HG02943 (cell line): Measurements from ENCODE around the gene BRD3.

Source experiments
- ATAC-seq: cut with Tn5 transposase; IDR thresholded peaks from one replicate; pipeline ENCODE4 v1.9.1; 2021; ENCODE audit warnings: mild to moderate bottlenecking, low read depth, moderate library complexity; ENCODE audit not compliant: unreplicated experiment

Gene BRD3

DNA sequence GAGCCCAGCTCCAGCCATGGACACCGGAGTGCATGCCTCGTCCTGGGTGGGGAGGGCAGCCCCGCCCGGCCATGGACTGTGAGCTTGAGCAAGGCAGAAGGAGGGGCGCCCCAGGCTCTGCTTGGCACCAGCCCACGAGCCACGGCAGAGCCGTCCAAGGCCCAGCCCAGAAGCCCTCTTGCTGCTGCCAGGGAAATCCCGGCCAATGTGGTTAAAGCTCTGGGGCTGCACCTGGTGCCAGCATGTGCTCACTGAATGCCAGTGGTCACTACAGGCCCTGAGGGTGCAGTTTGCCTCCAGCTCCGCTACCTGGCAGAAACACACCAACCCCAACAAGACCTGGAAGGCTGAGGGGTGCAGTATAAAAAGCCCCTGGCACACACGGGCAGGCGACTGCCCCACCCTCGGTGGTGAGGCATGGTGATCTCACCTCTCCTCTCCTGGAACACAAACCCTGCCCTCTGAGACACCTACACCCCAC is 11.8 kb downstream of the BRD3 start:
- ATAC-seq = no peak

DNA sequence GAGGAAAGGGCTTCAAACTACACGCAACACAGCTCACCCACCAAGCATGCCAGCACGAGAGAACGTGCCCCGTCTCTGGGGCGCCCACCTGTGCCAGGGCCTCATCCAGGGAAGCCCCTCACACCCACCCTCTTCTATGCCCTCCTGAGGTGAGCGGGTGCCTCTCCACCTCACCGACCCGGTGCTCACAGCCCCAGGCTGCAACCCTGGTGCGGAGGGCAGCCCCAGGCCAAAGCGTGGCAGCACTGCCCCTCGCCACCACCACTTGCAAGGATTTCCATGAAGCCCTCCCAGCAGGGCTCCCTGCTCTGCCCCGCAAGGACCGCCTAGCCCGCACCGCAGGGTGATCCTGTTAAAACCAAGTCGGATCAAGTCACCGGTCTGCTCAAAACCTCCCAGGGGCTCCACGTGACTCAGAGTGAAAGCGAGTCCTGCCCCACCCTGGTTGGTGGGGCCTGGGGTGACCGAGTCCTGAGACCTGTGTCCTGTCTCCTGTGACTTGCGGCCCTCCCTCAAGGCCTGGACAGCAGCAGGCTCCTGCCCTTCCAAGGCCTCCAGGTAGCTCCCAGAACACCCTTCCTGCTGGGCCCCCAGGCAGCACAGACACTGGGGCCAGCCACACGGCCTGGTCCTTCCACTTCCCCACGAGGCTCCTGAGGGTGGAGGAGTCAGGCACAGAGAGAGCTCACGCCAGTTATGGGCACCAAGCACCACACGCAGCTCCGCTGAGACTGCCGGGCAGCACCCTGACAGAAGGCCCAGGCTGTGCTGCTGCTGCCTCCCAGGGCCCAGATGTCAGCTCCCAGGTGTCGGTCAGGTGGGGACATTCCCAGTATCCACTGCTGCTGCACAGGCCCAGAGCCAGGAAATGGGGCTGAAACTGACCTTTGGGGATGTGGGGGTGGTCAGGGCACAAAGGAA is 12.7 kb downstream of the BRD3 start:
- no peak for ATAC-seq

DNA sequence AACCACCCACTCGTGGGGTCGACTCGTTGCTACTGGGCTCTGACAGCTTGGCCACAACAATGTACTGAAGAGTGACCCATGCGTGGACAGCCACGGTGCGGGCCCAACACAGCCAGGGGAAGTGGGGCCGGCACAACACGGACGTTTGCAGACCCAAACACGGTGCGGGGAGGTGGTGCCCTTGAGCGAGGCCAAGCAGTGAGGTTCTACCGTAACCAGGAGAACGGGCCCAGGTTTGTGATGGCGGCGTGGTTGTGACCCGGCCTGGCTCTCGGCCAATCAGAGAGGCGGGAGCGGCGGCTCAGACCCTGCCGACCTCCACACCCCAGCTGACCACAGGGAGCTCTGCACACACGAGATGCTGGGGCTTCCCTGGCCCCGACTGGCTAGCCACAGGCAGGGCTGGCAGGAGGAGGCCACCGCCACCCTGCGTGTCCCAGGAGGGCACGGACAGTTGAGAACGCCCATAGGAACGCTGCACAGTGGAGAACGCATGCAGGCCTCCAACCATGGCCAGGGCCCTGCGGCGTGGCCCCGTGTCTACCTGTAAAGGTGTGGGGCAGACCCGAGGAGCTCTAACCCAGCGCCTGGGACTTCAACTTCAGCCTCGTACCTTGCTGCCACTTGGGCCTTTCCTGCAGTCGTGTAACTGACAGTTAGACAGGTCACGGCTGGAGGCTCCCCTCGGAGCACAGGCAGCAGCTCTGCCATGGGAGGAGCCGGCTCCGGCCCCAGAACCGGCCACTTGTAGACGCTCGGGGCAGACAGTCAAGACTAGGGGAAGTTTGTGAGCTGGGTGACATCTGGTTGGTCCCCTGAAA is 13.7 kb downstream of the BRD3 start:
- no peak for ATAC-seq

DNA sequence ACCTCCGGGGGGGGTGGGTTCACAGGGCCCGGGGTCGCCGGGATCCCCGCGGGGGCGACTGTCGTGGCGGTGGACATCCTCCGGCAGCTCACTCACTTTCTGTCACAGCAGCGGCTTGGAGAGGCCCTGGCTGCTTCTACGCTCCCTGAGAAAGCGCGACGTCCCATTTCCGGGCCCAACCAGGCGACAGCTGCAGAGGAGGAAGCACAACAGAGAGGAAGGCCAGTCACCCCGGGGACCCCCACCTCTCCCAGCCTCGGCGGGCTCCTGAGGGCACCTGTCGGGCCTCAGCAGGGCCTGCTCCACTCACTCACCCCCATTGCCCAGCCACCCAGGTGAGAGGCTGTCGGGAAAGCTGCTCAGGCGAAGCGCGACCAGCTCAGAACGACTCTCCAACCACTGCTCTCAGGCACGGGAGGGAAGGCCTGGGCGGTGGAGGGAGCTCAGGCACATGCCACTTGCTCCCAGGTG is 14.4 kb downstream of the BRD3 start:
- ATAC-seq = no peak

DNA sequence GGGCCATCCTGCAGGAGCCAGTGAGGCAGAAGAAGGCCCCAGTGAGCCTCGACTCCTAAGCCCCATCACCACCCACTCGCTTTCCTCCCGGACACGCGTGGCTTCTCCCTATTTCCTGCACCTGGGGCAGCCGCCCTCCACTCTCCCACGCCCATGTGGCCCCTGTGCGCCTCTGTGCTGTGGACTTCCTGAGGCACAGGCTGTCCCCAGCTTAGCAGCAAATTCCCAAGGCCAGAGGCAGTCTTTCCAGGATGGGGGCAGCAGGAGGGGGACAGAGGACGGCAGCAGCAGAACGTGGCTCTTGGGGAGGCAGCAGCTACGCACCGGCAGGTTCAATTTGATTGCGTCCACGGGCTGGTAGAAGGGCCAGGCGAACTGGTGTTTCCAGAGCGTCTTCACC is 14.9 kb downstream of the BRD3 start:
- ATAC-seq = no peak

DNA sequence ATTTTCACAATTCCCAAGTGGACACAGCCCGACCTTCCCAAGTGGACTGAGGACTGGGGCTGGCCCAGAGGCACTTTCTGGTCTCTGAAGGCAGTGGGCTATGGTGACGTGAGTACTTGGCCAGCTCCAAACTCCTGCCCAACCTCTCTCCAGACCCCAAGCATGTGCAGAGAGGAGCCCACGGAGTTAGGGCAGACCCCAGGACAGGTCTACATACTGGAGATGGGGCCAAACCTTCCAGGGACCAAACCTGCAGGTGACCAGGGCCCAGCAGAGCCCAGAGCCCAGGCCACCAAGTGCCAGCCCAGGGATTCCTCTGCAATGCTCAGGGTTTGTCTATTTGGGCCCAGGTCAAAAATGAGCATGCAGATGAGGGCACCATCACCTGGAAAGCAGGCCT is 15.3 kb downstream of the BRD3 start:
- ATAC-seq = no peak

DNA sequence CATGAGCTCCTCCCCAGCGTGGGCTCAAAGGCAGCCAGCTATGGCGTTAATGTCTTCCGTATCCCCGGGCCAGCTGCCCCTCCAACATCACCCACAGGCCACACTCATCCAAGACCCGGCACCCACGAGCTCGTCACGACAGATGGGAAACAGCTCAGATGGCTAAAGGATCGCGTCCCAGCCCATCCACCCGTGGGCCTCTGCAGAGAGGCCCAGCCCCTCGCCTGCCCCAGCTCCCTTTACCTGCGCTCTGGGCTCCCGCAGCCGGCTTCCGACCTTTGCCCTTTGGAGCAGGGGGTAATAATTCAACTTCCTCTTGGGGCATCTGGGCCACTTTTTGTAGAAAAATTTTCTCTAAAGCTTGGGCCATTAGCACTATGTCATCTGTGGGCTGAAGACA is 16.5 kb downstream of the BRD3 start:
- ATAC-seq = no peak

DNA sequence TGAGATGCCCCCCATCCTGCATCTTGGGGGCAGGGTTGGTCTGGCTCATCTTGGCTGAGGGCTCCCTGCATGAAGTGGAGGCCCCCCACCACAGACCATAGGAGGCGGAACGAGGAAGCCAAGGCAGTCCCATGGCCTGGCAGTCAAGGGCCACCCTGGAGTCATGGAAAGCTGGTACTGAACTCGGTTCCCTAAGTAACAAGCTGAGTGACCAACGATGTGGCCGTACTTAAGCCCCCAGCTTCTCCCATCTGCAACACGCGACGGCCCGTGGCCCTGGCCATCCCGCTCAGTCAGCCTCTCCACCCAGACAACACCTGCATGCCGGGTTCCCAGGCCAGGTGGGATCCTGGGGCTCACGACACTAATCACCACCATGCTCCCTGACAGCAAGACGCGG is 17.1 kb downstream of the BRD3 start:
- no peak for ATAC-seq

DNA sequence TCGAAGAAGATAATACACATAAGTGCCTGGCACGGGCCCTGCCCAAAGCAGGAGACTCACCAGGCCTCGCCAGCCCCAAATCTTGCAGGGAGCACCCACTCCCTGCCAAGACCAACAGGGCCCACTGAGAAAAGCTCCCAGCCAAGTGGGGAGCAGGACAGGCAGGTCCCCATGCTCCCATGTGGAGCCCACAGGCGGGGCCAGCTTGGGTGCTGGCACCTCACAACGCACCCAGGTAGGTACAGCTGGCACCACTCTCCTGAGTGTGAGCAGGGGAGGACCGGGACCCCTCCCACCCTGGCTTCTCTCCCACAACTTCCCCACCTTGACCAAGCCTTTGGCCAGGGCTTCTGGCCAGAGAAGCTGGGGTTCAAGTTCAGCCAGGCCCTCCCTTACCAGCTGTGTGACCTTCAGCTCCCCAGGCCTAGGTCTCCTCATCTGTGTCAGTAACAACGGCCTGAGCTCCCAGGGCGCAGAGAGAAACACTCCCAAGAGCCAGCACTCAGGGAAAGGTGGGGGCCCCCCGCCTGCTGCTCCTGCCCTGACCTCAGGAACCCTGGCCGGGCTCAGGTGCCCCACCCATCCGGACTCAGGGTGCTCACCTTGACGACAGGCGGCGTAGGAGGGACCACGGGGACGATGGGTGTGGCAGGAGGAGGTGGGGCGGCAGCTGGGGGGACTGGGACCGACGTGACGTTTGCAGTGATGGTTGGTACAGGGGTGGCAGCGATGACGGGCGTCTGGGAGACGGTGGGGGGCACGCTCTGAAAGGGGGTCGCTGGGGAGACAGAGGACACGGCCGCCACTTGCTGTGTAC is 17.8 kb downstream of the BRD3 start:
- no peak for ATAC-seq

DNA sequence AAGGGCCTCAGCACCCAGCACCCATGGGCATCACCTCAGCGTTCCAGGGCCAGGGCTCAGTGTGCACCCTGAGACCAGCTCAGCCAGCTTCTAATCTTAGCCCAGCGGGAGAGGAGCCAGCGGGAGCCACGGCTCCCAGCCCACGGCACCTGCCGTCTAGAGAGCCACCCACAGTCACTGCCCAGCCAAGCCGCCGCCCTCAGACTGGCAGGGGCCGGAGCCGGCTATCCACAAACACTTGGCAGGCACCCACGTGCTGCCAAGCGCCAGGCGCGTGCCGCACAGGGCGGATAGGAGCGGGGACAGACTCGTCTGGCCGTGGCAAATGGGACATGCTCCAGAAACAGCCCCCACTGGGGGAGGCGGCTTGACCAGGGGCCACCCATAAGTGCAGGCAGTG is 18.6 kb downstream of the BRD3 start:
- ATAC-seq = no peak

DNA sequence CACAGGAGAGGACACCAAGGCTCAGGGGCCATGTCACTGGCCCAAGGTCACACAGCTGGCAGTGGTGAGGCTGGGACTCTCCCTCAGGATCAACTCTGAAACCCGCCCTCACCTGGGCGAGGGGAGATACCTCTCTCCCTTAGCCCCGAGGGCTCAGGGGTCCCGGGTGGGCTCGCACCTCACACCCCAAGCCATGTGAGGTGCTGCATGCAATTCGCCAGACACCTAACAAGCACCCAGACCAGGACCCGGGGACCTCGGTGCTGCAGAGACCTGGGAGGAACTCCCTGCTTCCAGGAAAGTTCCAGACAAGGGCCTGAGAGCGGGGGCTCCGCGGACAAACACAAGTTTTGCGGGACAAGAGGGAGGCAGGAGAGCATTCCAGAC is 19.3 kb downstream of the BRD3 start:
- no peak for ATAC-seq

DNA sequence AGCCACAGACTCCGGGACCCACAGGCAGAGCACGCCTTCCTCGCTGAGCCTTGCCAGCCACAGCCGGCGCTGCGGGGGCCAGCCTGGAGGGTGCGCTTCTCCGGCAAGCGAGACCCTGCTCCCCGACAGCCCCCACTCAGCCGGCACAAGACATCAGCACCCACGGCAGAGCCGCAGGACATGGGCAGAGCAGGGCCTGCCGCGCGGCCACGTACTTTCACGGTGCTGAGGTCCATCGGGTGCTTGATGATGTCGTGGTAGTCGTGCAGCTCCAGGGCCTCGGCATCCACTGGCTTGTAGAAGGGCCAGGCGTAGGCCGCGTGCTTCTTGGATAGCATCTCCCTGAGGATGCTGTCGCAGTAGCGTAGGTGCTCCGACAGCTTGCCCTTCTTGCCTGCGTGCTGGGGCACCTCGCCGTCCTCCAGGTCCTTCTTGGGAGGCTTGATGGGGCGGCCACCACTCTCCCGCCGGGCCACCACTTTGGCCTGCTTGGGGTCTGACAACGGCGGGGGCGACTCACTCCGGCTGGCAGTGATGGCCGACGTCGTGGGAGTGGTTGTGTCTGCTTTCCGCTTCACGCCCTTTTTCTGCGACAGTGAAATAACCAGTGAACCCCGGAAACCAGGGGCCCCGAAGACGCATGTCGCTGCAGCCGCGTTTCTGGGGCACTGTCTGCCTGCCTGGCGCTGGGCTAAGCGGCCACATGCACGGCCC is 19.8 kb downstream of the BRD3 start:
- ATAC-seq = no peak

DNA sequence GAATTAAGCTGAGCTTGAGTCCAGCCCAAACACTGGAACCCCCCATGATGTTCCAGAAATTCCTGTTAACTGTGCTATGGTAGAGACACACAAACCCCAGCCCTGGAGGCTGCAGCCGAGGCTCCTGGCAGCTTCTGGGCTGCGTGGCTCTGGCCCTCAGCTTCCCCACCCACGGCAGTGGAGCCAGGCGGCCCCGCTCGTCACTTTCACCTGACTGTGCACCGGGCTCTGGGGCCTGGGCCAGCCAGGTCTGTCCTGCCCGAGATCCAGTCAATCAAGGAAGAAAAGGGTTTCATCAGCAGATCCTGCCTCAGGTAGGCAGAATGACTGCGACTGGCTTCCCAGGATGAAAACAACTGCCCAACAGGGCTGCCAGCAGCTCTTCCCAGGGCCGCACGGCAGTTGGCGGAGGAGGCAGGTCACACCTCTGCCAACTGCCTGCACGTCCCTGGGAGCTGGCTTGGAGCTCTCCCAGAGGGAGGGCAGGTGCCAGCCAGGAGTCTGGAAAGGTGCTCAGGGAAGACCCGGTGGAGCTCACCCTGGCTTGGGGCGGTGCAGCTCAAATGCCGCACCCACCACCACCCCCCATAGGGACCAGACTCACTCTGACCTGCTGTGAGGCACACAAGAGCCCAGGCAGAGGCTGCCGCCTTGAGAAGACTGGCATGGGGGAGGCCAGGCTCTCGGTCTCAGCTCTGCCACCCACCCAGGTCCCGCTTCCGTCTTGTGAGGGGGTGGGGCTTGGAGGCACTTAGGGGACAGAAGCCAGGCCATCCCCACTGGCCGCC is 20.7 kb downstream of the BRD3 start:
- ATAC-seq = no peak

DNA sequence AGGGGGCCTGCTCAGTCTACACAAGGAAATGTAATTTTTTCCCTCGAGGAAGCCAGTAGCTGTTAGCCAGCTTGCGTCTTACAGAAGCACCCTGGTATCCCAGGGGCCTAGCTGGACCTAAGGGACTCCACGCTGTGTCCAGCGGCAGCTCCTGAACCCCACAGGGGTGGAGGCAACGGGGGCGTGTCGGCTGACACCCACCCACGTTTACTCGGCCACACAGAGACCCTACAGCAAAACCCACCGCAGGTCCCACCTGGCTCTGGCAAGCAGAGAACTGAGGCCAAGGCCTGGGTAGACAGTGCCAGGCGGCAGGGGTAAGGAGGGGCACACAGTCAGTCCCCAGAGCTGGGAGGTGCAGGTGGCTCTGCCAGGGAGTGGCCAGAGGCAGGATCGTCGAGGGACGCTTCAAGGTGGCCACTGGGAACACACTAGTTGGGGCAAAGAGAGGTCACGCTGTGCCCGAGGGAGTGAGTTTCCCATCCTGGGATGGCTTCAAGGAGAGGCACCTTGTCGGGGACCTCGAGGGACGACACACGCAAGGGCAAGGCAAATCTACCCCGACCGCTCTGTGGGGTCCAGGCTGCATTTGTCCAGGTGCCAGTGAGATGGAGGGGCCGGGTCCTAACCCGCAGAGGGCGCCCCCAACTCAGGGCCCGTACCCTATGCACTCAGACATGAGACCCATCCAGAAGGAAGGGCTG is 21.8 kb downstream of the BRD3 start:
- no peak for ATAC-seq

DNA sequence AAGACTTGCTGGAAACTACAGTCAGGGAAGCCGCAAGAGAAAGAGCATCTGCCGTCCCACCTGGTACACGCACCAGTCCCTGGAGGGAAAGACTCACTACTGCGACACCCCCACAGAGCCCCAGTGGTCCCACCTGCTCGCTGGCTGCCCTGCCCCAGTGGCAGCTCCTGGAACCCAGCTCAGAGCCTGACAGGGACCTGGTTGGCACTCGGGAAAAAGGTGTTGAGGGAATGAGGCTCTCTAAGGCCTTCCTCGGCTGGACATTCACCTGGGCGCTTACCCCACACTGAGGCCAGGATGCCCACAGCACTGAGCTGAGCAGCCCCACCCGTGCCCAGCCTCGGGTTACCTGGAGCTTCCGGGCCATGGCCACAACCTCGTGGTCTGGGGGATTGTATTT is 22.9 kb downstream of the BRD3 start:
- no peak for ATAC-seq

DNA sequence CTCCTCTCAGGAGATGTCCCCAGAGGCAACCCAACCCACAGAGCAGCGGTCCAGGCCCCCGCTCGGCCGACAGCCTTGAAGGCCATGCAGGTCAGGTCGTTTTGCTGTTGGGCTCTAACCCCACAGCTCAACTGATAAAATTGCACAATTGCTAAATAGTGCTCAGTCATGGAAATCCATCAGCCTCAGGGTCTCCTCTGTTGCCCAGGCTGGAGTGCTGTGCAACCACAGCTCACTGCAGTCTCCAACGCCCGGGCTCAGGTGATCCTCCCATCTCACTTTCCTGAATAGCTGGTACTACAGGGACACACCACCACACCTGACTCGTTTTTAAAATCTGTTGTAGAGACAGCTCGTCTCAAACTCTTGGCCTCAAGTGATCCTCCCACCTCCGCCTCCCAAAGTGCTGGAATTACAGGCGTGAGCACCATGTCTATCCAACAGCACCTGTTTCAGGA is 24.3 kb downstream of the BRD3 start:
- ATAC-seq = no peak

DNA sequence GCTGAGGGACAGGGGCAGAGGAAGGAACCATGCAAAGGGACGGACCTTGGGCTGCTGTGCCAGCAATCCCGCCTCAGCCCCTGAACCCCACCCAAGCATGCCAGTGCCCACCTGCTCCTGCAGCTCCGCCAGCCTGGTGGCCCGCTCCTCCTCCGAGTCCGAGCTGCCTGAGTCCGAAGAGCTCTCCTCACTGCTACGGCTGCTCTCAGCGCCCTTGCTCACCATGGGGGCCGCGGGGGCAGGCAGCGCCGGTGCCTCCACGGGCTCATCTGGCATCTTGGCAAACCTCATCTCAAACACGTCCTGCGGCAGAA is 26.2 kb downstream of the BRD3 start:
- no peak for ATAC-seq

DNA sequence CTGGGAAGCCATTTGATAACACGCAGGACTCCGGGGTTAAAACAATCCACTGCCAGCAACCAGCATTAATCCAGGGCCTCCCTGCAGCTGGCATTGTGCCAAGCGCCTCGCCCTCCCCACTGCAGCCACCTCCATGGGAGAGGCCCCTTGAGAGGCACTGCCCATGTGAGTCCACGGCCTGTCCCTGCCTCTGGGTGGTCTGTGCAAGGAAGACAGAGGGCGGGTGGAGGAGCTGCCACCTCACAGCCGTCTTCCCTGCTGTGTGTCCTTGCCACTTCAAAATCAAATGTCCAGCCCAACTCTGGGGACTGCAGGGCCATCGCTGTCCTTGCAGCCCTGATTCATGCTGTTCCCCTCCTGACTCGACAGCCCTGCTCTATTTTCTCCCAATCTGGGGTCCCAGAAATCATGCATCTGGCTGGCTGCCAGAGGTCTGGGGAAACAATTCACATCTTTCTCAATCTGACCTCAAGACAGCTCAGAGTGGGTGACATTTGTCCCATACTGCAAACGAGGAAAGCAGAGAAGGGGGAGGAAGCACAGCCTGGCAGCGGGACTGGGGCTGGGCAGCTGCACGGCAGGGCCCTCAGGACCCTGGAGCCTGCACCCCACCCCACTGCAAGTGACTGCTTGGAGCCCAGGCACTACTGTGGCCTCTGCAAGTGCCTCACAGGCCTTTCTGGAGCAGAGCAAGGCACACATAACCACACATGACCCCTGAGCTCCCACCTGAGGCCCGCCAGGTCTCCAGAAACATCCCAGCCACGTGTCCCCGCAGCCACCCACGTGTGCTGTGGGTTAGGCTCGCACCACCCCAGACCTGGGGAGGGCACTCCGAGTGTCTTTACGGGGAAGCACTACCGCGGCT is 26.8 kb downstream of the BRD3 start:
- no peak for ATAC-seq
